ENCODE data around the gene PACS2.

DNA sequence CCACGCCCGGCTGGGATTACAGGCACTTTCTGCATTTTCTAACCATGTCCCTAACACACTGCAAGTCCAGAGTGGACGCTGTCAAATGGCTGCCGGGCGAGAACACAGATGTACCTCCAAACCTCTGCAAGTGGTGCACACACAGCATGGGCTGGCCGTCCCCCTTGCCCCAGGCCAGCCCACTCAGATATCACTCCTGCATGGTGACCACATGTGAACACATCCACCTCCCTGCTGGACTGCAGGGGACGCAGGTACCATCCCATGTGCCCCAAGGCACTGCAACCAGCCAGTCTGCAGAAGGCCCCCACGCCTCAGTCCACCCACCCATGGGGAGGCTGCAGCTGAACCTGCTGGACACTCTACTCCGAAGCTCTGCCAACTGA lies 27.8 kb upstream of the PACS2 start:
- TF ChIP-seq POLR2A (IDR thresholded peaks at IDR 0.05), result no peak
- TF ChIP-seq, protein P1, sequence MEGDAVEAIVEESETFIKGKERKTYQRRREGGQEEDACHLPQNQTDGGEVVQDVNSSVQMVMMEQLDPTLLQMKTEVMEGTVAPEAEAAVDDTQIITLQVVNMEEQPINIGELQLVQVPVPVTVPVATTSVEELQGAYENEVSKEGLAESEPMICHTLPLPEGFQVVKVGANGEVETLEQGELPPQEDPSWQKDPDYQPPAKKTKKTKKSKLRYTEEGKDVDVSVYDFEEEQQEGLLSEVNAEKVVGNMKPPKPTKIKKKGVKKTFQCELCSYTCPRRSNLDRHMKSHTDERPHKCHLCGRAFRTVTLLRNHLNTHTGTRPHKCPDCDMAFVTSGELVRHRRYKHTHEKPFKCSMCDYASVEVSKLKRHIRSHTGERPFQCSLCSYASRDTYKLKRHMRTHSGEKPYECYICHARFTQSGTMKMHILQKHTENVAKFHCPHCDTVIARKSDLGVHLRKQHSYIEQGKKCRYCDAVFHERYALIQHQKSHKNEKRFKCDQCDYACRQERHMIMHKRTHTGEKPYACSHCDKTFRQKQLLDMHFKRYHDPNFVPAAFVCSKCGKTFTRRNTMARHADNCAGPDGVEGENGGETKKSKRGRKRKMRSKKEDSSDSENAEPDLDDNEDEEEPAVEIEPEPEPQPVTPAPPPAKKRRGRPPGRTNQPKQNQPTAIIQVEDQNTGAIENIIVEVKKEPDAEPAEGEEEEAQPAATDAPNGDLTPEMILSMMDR (IDR thresholded peaks at IDR 0.05), result no peak

Data from prostate gland (tissue), 2 donors.